GM23338 (cell line): ENCODE measurements around the gene MKI67.

Experiments
- CTCF ChIP-seq, 2 experiments: fragments of 200-600 bp in 1 of 2; sonication (generic) in 1 of 2; conservative IDR thresholded peaks; 2 replicates each; pipeline versions ENCODE4 v1.5.1 to v1.6.1; 2016 to 2017; ENCODE audit warnings: antibody characterized with exemption in 2 of 2, low read depth in 2 of 2, mild to moderate bottlenecking in 2 of 2, moderate library complexity in 1 of 2
- EZH2 ChIP-seq: fragments of 200-600 bp; sonication (generic); IDR thresholded peaks from one replicate; pipeline ENCODE4 v1.8.0; 2017; ENCODE audit warnings: antibody characterized with exemption, mild to moderate bottlenecking, low read depth; ENCODE audit not compliant: unreplicated experiment
- EZH2phosphoT487 ChIP-seq: fragments of 200-600 bp; sonication (generic); IDR thresholded peaks from one replicate; pipeline ENCODE4 v1.8.1; 2018; ENCODE audit warnings: antibody characterized with exemption; ENCODE audit not compliant: unreplicated experiment
- POLR2AphosphoS5 ChIP-seq: IDR thresholded peaks from 2 replicates; pipeline ENCODE4 v1.6.1; 2016; ENCODE audit warnings: antibody characterized with exemption, low read depth
- REST ChIP-seq: IDR thresholded peaks from one replicate; pipeline ENCODE4 v1.6.1; 2018; ENCODE audit warnings: antibody characterized with exemption; ENCODE audit not compliant: unreplicated experiment

GRCh38 chr10:128084364-128084763 is 41.9 kb downstream of the MKI67 start:
- no peak for TF ChIP-seq EZH2phosphoT487
- no peak for TF ChIP-seq POLR2AphosphoS5
- no peak for TF ChIP-seq EZH2
- no peak for TF ChIP-seq CTCF (conservative IDR thresholded peaks at IDR 0.05; ENCODE audit: low read depth in 2 of 2)
- TF ChIP-seq REST = no peak
